SK-N-SH treated with all-trans-retinoic acid at 6 μM for 48 hours (cell line): ENCODE measurements around the gene TPP2.

Experiments
- ATAC-seq: fragments of 200-7000 bp; cut with Tn5 transposase; 3 replicates; pipeline ENCODE4 v1.9.1; 2020; ENCODE audit warnings: mild to moderate bottlenecking, moderate library complexity
- ARNTL ChIP-seq: fragments of 450-650 bp; formaldehyde crosslinking; IDR thresholded peaks from 2 replicates; pipeline ENCODE4 v1.5.0; 2020; ENCODE audit warnings: low read depth, mild to moderate bottlenecking, moderate library complexity, borderline replicate concordance
- BACH2 ChIP-seq: fragments of 250-450 bp; sonication (Bioruptor Pico); IDR thresholded peaks from 2 replicates; pipeline ENCODE4 v1.9.0; 2021; ENCODE audit warnings: mild to moderate bottlenecking, borderline replicate concordance
- CSDC2 ChIP-seq: fragments of 250-450 bp; sonication (Bioruptor Pico); IDR thresholded peaks from 2 replicates; pipeline ENCODE4 v1.5.0; 2020; ENCODE audit warnings: mild to moderate bottlenecking, moderate library complexity
- GLIS3 ChIP-seq: fragments of 250-450 bp; sonication (Bioruptor Pico); IDR thresholded peaks from 2 replicates; pipeline ENCODE4 v1.5.0; 2020; ENCODE audit warnings: mild to moderate bottlenecking, moderate library complexity
- ISL1 ChIP-seq: fragments of 250-450 bp; sonication (Bioruptor Pico); IDR thresholded peaks from 2 replicates; pipeline ENCODE4 v2.1.2; 2022; ENCODE audit warnings: mild to moderate bottlenecking, moderate library complexity
- OSR1 ChIP-seq: fragments of 250-450 bp; sonication (Bioruptor Pico); IDR thresholded peaks from 2 replicates; pipeline ENCODE4 v1.8.0; 2022; ENCODE audit warnings: moderate library complexity, mild to moderate bottlenecking, inconsistent platforms
- PPARA ChIP-seq: fragments of 250-450 bp; sonication (Bioruptor Pico); IDR thresholded peaks from 2 replicates; pipeline ENCODE4 v1.5.0; 2020; ENCODE audit warnings: mild to moderate bottlenecking, borderline replicate concordance
- RARB ChIP-seq: fragments of 250-450 bp; sonication (Bioruptor Pico); IDR thresholded peaks from 2 replicates; pipeline ENCODE4 v1.8.0; 2021; ENCODE audit warnings: mild to moderate bottlenecking, moderate library complexity
- SNAI2 ChIP-seq: fragments of 250-450 bp; sonication (Bioruptor Pico); IDR thresholded peaks from 2 replicates; pipeline ENCODE4 v1.5.0; 2020; ENCODE audit warnings: mild to moderate bottlenecking, moderate library complexity
- TCF4 ChIP-seq: fragments of 250-450 bp; sonication (Bioruptor Pico); IDR thresholded peaks from 2 replicates; pipeline ENCODE4 v1.8.0; 2021; ENCODE audit warnings: mild to moderate bottlenecking, moderate library complexity, borderline replicate concordance
- TOX ChIP-seq: fragments of 250-450 bp; sonication (Bioruptor Pico); IDR thresholded peaks from 2 replicates; pipeline ENCODE4 v1.8.0; 2021; ENCODE audit warnings: mild to moderate bottlenecking, moderate library complexity, borderline replicate concordance
- ZC3H10 ChIP-seq: fragments of 250-450 bp; sonication (Bioruptor Pico); IDR thresholded peaks from 2 replicates; pipeline ENCODE4 v1.5.1; 2021; ENCODE audit warnings: mild to moderate bottlenecking, moderate library complexity
- ZFP3 ChIP-seq: fragments of 250-450 bp; sonication (Bioruptor Pico); IDR thresholded peaks from 2 replicates; pipeline ENCODE4 v1.5.0; 2020; ENCODE audit warnings: mild to moderate bottlenecking, moderate library complexity
- ZNF565 ChIP-seq: fragments of 450-650 bp; formaldehyde crosslinking; conservative IDR thresholded peaks from 2 replicates; pipeline ENCODE4 v1.5.0; 2020; ENCODE audit warnings: low read depth, mild to moderate bottlenecking, moderate library complexity
- ZNF8 ChIP-seq: fragments of 450-650 bp; formaldehyde crosslinking; IDR thresholded peaks from 2 replicates; pipeline ENCODE4 v1.5.0; 2020; ENCODE audit warnings: mild to moderate bottlenecking, moderate library complexity
- TF ChIP-seq, protein P1 (sequence below): fragments of 250-450 bp; sonication (Bioruptor Pico); IDR thresholded peaks from 2 replicates; pipeline ENCODE4 v1.5.1; 2020; ENCODE audit warnings: low read depth, mild to moderate bottlenecking, moderate library complexity
- TF ChIP-seq, protein P2 (sequence below): fragments of 250-450 bp; sonication (Bioruptor Pico); IDR thresholded peaks from 2 replicates; pipeline ENCODE4 v1.5.0; 2020; ENCODE audit warnings: mild to moderate bottlenecking, moderate library complexity
- TF ChIP-seq, protein P3 (sequence below): fragments of 250-450 bp; sonication (Bioruptor Pico); IDR thresholded peaks from 2 replicates; pipeline ENCODE4 v1.8.0; 2021; ENCODE audit warnings: low read depth, mild to moderate bottlenecking, moderate library complexity, borderline replicate concordance
- TF ChIP-seq, protein P4 (sequence below): fragments of 250-450 bp; sonication (Bioruptor Pico); IDR thresholded peaks from 2 replicates; pipeline ENCODE4 v1.8.0; 2020; ENCODE audit warnings: mild to moderate bottlenecking, moderate library complexity, borderline replicate concordance

Gene TPP2

DNA sequence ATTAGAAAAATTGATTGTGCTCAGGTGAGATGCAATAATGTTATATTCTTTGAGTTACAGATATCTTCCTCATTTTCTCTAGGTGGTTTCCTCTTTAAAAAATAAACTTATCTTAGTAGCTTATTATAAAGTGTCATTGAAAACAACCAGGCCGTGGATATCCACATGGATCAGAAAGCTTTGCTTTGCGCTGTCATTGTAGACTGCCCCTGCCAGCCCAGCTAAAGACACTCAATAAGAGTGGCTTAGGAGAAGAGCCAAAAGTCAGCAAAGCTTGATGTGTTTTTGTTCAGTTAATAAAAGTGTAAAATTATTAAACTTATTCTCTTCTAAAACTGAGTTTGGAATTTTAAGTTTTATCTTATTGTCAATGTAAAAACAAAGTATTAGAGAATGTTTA lies 34.4 kb downstream of the TPP2 start:
- no peak for ATAC-seq

DNA sequence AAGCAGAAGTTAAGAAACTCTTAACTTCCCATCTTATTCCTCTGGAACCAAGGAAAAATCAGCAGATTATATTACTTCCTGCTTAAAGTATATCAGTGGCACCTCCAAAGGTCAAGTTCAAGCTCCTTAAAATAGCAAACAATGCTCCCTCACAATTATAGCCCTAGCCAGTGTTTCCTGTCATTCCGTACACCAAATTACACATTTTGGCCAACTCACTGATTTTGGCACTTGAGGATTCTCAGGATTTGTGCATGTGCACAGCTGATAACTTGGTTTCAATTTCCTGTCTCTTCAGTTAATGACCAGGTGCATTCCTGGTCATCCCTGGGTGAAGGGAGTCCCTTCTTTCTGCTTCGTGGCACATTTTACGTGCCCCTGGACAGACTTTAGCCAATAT lies 42.0 kb downstream of the TPP2 start:
- no peak for ATAC-seq
- TF ChIP-seq ZNF8 = no peak
- no peak for TF ChIP-seq TOX (CRISPR knock-in tag)
- TF ChIP-seq, protein P1, sequence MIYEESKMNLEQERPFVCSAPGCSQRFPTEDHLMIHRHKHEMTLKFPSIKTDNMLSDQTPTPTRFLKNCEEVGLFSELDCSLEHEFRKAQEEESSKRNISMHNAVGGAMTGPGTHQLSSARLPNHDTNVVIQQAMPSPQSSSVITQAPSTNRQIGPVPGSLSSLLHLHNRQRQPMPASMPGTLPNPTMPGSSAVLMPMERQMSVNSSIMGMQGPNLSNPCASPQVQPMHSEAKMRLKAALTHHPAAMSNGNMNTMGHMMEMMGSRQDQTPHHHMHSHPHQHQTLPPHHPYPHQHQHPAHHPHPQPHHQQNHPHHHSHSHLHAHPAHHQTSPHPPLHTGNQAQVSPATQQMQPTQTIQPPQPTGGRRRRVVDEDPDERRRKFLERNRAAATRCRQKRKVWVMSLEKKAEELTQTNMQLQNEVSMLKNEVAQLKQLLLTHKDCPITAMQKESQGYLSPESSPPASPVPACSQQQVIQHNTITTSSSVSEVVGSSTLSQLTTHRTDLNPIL = no peak
- TF ChIP-seq ZFP3 (CRISPR knock-in tag) = no peak
- TF ChIP-seq ZNF565 (CRISPR knock-in tag) = no peak
- TF ChIP-seq ISL1 (CRISPR knock-in tag) = no peak
- no peak for TF ChIP-seq OSR1 (CRISPR knock-in tag)
- TF ChIP-seq, protein P2, sequence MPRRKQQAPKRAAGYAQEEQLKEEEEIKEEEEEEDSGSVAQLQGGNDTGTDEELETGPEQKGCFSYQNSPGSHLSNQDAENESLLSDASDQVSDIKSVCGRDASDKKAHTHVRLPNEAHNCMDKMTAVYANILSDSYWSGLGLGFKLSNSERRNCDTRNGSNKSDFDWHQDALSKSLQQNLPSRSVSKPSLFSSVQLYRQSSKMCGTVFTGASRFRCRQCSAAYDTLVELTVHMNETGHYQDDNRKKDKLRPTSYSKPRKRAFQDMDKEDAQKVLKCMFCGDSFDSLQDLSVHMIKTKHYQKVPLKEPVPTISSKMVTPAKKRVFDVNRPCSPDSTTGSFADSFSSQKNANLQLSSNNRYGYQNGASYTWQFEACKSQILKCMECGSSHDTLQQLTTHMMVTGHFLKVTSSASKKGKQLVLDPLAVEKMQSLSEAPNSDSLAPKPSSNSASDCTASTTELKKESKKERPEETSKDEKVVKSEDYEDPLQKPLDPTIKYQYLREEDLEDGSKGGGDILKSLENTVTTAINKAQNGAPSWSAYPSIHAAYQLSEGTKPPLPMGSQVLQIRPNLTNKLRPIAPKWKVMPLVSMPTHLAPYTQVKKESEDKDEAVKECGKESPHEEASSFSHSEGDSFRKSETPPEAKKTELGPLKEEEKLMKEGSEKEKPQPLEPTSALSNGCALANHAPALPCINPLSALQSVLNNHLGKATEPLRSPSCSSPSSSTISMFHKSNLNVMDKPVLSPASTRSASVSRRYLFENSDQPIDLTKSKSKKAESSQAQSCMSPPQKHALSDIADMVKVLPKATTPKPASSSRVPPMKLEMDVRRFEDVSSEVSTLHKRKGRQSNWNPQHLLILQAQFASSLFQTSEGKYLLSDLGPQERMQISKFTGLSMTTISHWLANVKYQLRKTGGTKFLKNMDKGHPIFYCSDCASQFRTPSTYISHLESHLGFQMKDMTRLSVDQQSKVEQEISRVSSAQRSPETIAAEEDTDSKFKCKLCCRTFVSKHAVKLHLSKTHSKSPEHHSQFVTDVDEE (CRISPR knock-in tag) = no peak
- TF ChIP-seq PPARA (CRISPR knock-in tag) = no peak
- TF ChIP-seq ARNTL = no peak
- no peak for TF ChIP-seq CSDC2 (CRISPR knock-in tag)

More for the DNA sequence above, 34.4 kb downstream of the TPP2 start:
- TF ChIP-seq, protein P3, sequence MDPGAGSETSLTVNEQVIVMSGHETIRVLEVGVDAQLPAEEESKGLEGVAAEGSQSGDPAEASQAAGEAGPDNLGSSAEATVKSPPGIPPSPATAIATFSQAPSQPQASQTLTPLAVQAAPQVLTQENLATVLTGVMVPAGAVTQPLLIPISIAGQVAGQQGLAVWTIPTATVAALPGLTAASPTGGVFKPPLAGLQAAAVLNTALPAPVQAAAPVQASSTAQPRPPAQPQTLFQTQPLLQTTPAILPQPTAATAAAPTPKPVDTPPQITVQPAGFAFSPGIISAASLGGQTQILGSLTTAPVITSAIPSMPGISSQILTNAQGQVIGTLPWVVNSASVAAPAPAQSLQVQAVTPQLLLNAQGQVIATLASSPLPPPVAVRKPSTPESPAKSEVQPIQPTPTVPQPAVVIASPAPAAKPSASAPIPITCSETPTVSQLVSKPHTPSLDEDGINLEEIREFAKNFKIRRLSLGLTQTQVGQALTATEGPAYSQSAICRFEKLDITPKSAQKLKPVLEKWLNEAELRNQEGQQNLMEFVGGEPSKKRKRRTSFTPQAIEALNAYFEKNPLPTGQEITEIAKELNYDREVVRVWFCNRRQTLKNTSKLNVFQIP (CRISPR knock-in tag) = no peak
- TF ChIP-seq TOX (CRISPR knock-in tag) (no peak), ISL1 (CRISPR knock-in tag) (no peak), GLIS3 (CRISPR knock-in tag) (no peak), ZNF565 (CRISPR knock-in tag) (no peak), ZC3H10 (CRISPR knock-in tag) (no peak)

DNA sequence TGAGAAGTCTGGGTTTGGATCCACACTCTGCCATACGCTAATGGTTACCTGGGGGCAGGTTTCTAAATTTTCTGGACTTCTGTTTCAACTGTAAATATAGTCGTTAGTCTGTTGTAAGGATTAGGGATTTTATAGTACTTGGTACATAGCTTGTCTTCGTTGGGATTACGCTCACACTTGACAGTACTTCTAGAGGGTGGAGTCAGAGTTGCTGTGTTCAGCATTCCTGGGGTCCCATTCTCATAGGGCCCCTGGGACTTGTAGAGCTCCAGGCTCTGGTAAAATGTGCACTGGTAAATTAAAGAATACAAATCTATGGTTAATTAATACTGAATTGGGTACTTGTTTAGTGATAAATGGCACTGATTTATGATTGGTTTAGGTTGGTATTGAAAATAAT lies 45.2 kb downstream of the TPP2 start:
- TF ChIP-seq, protein P2 (CRISPR knock-in tag) = no peak
- TF ChIP-seq ZC3H10 (CRISPR knock-in tag) = no peak
- TF ChIP-seq, protein P4, sequence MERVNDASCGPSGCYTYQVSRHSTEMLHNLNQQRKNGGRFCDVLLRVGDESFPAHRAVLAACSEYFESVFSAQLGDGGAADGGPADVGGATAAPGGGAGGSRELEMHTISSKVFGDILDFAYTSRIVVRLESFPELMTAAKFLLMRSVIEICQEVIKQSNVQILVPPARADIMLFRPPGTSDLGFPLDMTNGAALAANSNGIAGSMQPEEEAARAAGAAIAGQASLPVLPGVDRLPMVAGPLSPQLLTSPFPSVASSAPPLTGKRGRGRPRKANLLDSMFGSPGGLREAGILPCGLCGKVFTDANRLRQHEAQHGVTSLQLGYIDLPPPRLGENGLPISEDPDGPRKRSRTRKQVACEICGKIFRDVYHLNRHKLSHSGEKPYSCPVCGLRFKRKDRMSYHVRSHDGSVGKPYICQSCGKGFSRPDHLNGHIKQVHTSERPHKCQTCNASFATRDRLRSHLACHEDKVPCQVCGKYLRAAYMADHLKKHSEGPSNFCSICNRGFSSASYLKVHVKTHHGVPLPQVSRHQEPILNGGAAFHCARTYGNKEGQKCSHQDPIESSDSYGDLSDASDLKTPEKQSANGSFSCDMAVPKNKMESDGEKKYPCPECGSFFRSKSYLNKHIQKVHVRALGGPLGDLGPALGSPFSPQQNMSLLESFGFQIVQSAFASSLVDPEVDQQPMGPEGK (CRISPR knock-in tag) = no peak
- TF ChIP-seq TCF4 = no peak
- TF ChIP-seq SNAI2 (CRISPR knock-in tag) = no peak
- TF ChIP-seq RARB (CRISPR knock-in tag) = no peak
- TF ChIP-seq BACH2 (CRISPR knock-in tag) = no peak
- TF ChIP-seq, all 23 proteins: peak for 0
- no peak for ATAC-seq
